Gastroesophageal sphincter (tissue), 3 donors: ENCODE measurements around the gene KCNAB1.

Experiments
- CTCF ChIP-seq, 4 experiments: fragments of 200-600 bp in 2 of 4; fragments of 450-650 bp in 2 of 4; sonication (generic) in 1 of 4; IDR thresholded peaks; one replicate each; pipeline ENCODE4 v1.5.1; 2017 to 2019; ENCODE audit warnings: antibody characterized with exemption in 4 of 4, mild to moderate bottlenecking in 2 of 4, moderate library complexity in 2 of 4
- POLR2AphosphoS5 ChIP-seq: sonication (generic); formaldehyde crosslinking; IDR thresholded peaks from one replicate; pipeline ENCODE4 v1.6.1; 2017; ENCODE audit warnings: antibody characterized with exemption

- TF ChIP-seq CTCF (IDR thresholded peaks at IDR 0.05), result no peak
- TF ChIP-seq POLR2AphosphoS5, result no peak
These were observed 427.3 kb downstream of the KCNAB1 start for GRCh38 chr3:156547637-156548036.
